Testis (tissue), 3 donors: ENCODE data around the gene MYBBP1A. TPM values are rescaled to one million over a fixed set of nuclear protein-coding genes. Genes with fewer than 3 reads are reported as not detected.

Experiments
- DNase-seq: peaks from one replicate; pipeline ENCODE4 v3.0.0-alpha.2; 2019
- H3K27ac ChIP-seq, 2 donors: fragments of 200-600 bp; sonication (generic); one replicate each; pipeline ENCODE4 v1.5.1; 2019
- H3K27me3 ChIP-seq: fragments of 200-600 bp; sonication (generic); one replicate; pipeline ENCODE4 v1.5.1; 2019
- H3K36me3 ChIP-seq: fragments of 200-600 bp; sonication (generic); one replicate; pipeline ENCODE4 v1.5.1; 2017; ENCODE audit warnings: low read depth; ENCODE audit errors: missing control alignments
- H3K4me1 ChIP-seq: fragments of 200-600 bp; sonication (generic); one replicate; pipeline ENCODE4 v1.5.1; 2019
- H3K4me3 ChIP-seq, 2 donors: fragments of 200-600 bp; sonication (generic); one replicate each; pipeline ENCODE4 v1.5.1; 2017 to 2019
- H3K9me3 ChIP-seq: fragments of 200-600 bp; sonication (generic); one replicate; pipeline ENCODE4 v1.5.1; 2017
- POLR2A ChIP-seq: fragments of 450-650 bp; IDR thresholded peaks from one replicate; pipeline ENCODE4 v1.6.1; 2017; ENCODE audit warnings: antibody characterized with exemption, mild to moderate bottlenecking, moderate library complexity
- WGBS, 2 donors: methylation state at CpG; one replicate each; pipeline ENCODE4 v1.1.5; 2018; 5-methylcytosine and 5-hydroxymethylcytosine counted together
- intact Hi-C: fragments of 100-400 bp; cut with DNase I; formaldehyde crosslinking; loops from one replicate; pipeline ENCODE4 v1.15.1; 2023; ENCODE audit warnings: low total_unique reads
- polyA plus RNA-seq: library from polyadenylated mRNA; stranded (reverse); fragments of 350-450 nt; fragmentation: Illumina TruSeq; extraction: RNeasy Lipid Tissue Mini Kit (QIAGEN cat#74804); gene quantifications from one replicate; pipeline ENCODE4 v1.2.3, GENCODE V29; 2014; ENCODE audit warnings: low read depth, low replicate concordance; ENCODE audit not compliant: insufficient read depth
- total RNA-seq, 2 donors: library from RNA; depleted of rRNA; stranded (reverse); fragments of >200 nt; gene quantifications; one replicate each; pipeline ENCODE4 v1.2.3, GENCODE V29; 2016
- TF ChIP-seq, protein P1 (sequence below), 3 experiments: fragments of 450-650 bp in 2 of 3; fragments of 200-600 bp in 1 of 3; sonication (generic) in 1 of 3; IDR thresholded peaks; one replicate each; pipeline ENCODE4 v1.5.1; 2016 to 2019; ENCODE audit warnings: antibody characterized with exemption in 3 of 3, mild to moderate bottlenecking in 2 of 3, moderate library complexity in 1 of 3

Gene MYBBP1A
- total and polyA plus RNA-seq, 3 donors from 2014 or later: 32.9 to 78.9 (median 74.1) TPM

DNA sequence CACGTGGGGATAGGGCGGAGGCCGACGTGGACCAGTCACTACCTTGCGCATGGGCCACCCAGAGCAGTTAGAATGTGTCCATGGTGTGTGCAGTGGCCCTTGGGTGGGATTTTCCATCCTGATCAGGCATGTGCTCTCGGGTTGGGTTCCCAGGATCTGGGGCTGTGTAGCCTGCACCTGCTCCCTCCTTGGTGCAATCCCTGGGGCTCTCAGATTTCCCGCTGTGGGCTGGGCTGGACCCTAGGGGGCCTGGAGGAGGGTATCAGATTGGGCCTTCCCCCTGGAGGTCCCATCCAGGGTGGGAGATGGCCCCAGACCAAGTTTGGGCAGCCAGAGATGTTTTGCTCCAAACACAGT, 30.4 kb upstream of the MYBBP1A start:
- Histone ChIP-seq H3K27ac (no peak overlapping the region), H3K36me3 (no peaks in the 10 kb centered on the region), H3K9me3 (no peaks in the 10 kb centered on the region), H3K27me3 (no peaks in the 10 kb centered on the region), H3K4me1 (peaks cover 6% of the 10 kb centered on the region), H3K4me3 (no peak overlapping the region)
- DNase-seq: no peak
- intact Hi-C loops: no loop called here
- TF ChIP-seq, protein P1, sequence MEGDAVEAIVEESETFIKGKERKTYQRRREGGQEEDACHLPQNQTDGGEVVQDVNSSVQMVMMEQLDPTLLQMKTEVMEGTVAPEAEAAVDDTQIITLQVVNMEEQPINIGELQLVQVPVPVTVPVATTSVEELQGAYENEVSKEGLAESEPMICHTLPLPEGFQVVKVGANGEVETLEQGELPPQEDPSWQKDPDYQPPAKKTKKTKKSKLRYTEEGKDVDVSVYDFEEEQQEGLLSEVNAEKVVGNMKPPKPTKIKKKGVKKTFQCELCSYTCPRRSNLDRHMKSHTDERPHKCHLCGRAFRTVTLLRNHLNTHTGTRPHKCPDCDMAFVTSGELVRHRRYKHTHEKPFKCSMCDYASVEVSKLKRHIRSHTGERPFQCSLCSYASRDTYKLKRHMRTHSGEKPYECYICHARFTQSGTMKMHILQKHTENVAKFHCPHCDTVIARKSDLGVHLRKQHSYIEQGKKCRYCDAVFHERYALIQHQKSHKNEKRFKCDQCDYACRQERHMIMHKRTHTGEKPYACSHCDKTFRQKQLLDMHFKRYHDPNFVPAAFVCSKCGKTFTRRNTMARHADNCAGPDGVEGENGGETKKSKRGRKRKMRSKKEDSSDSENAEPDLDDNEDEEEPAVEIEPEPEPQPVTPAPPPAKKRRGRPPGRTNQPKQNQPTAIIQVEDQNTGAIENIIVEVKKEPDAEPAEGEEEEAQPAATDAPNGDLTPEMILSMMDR (IDR thresholded peaks at IDR 0.05): no peak
- TF ChIP-seq POLR2A: no peak
- 84% methylated on average over 7 of the region's 7 CpGs; no CpG with 5 or more reads in 1 of the 2 donors for WGBS, 2 donors

DNA sequence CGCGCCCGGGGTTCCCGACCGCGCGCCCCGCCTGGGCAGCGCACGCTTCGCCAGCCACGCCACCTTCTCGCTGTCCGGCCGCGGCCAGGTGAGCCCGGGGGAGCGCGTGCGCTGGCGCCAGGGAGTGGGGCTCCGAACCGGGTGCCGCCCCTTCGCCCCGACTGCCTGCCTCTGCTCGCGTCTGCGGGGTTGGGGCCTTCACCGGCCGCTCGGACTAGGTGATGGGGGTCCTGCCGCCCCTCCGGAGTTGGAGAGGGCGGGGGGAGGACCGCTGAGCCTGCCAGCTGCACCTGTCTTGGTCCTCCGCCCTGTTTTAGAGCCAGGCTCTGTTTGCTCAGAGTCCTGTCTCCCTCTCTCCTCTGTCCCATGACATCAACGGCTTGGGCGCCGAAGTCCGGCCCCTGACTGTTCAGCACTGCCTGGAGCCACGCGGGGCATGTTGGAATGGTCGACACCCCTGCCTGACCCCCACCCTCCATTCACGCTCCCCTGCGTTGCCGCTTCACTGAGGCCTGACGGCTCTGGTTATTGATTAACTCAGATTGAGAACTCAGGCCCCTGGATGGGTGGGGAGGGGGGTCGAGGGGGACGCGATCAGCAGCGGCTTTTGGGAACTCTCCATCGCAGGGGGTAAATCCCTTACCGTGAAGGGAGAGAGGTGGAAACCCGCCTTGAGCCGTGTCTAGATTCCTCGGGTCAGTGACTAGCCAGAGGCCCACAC, 29.9 kb upstream of the MYBBP1A start:
- Histone ChIP-seq H3K27me3 (no peaks in the 10 kb centered on the region), H3K9me3 (no peaks in the 10 kb centered on the region), H3K27ac (no peak overlapping the region), H3K4me1 (peaks cover 6% of the 10 kb centered on the region), H3K36me3 (no peaks in the 10 kb centered on the region), H3K4me3 (peak overlapping the region; percentile 12 to 44)
- 31 to 37% methylated on average over 20 to 28 of the region's 57 CpGs for WGBS, 2 donors
- intact Hi-C loops: no loop called here
- no peak for TF ChIP-seq POLR2A
- TF ChIP-seq, protein P1 (IDR thresholded peaks at IDR 0.05): no peak
- no peak for DNase-seq

DNA sequence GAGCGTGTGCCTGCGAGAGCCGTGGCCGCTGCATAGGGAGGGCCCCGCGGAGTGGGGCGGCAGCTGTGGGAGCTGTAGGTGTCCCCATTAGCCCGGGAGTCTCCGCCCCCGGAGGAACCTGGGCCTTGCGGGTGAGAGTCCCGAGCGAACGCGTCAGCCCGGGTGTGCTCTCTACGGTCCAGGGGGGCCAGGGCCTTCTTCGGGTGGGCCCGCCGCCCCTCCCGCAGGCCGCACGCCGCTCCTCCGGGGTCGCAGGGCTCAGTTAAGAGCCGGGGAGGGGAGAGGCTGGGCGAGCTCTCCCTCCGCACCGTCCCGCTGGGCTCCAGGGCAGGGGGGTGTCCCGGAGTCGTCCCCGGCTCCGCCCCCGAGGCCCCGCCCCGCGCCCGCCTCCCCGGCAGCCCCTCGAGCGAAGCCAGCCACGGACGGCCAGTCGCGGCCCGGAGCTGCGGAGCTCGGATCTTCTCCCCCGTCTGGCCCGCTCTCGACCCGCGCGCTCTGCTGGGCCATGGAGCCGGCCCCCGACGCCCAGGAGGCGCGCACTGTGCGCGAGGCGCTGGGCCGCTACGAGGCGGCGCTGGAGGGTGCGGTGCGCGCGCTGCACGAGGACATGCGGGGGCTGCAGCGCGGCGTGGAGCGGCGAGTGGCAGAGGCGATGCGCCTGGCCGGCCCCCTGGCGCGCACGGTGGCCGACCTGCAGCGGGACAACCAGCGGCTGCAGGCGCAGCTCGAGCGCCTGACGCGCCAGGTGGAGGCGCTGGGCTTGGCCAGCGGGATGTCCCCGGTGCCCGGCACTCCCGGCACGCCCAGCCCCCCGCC, 29.1 kb upstream of the MYBBP1A start, which contains the start of gene SMTNL2:
Gene SMTNL2 (plus strand): TSS at position 429 of the 816 bp plus-strand sequence. CDS start 77 bp downstream, at position 506.
- Histone ChIP-seq H3K4me3 (peak within 1 kb of the TSS; percentile 44 to 54), H3K36me3 (no peaks in the 10 kb centered on the region), H3K9me3 (no peaks in the 10 kb centered on the region), H3K4me1 (peaks cover 6% of the 10 kb centered on the region), H3K27ac (no peak within 1 kb of the TSS), H3K27me3 (no peaks in the 10 kb centered on the region)
- DNase-seq: peak; percentile 54
- WGBS, 2 donors: 0 to 1% methylated on average over 2 to 46 of the region's 100 CpGs
- intact Hi-C loops: no loop called here
- no peak for TF ChIP-seq POLR2A

DNA sequence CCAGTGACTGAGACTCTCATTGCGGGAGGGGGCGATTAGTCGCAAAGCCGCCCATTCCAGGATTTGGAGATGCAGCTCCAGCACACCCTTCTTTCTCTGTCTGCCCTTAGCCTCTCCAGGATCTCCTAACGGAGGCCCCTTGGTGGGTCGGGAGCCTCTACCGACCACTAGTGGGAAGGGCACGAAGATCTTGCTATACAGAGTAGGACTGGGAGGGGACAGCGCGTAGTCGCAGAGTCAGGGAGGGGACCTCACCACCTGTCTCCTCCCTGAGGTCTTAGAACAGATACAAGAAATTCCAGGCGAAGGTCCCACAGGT, 28.6 kb upstream of the MYBBP1A start:
- H3K36me3 ChIP-seq: no peaks in the 10 kb centered on the region
- no peak overlapping the region for H3K27ac ChIP-seq
- 16 to 30% methylated on average over 12 of the region's 12 CpGs for WGBS, 2 donors
- H3K9me3 ChIP-seq: no peaks in the 10 kb centered on the region
- no peak for DNase-seq
- TF ChIP-seq, protein P1 (IDR thresholded peaks at IDR 0.05): no peak
- TF ChIP-seq POLR2A: no peak
- no peaks in the 10 kb centered on the region for H3K27me3 ChIP-seq
- peak overlapping the region; percentile 44 to 54 for H3K4me3 ChIP-seq
- intact Hi-C loops: no loop called here
- H3K4me1 ChIP-seq: peaks cover 6% of the 10 kb centered on the region

DNA sequence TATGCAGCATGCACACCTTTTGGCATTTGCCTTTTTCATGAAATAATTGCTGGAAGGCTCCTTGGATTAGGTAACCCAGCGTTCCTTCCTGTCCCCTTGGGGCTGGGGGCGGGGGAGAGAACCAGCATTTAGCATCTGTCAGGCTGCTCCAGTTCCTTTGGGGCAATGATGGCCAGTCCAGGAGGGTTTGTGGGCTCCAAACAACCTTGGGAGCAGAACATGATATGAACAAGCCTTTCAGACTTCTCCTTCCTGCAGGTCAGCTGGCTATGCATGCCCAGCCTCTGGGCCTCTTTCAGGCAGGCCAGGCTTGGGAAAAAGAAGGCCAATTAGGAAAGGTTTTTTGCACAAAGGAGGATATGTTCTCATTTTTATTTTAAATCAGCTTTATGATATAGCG, 28.0 kb upstream of the MYBBP1A start:
- Histone ChIP-seq H3K4me1 (peaks cover 6% of the 10 kb centered on the region), H3K27ac (no peak overlapping the region), H3K9me3 (no peaks in the 10 kb centered on the region), H3K4me3 (no peak overlapping the region), H3K27me3 (no peaks in the 10 kb centered on the region), H3K36me3 (no peaks in the 10 kb centered on the region)
- TF ChIP-seq POLR2A: no peak
- TF ChIP-seq, protein P1 (IDR thresholded peaks at IDR 0.05): no peak
- DNase-seq: no peak
- intact Hi-C loops: no loop called here
- WGBS, 2 donors: 74 to 90% methylated on average over 3 of the region's 3 CpGs
